HG02970 (cell line): Measurements from ENCODE around the gene NEK1.
A peak's percentile ranks its signal among the peaks of the same experiment; 100 is the strongest.
"Not testable (repeated sequence)": the region's sequence is repeated elsewhere in the genome, so short reads cannot be mapped to it uniquely, and the experiment has no call there.

Source experiments
- ATAC-seq: cut with Tn5 transposase; IDR thresholded peaks from one replicate; pipeline ENCODE4 v1.9.1; 2021; ENCODE audit warnings: mild to moderate bottlenecking, moderate library complexity, moderate number of reproducible peaks; ENCODE audit not compliant: unreplicated experiment, low FRiP score

NEK1 gene

DNA sequence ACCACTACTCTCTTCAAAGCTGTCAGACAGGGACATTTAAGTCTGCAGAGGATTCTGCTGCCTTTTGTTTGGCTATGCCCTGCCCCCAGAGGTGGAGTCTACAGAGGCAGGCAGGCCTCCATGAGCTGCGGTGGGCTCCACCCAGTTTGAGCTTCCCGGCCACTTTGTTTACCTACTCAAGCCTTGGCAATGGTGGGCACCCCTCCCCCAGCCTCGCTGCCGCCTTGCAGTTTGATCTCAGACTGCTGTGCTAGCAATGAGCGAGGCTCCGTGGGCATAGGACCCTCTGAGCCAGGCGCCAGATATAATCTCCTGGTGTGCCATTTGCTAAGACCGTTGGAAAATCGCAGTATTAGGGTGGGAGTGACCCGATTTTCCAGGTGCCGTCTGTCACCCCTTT is 112.5 kb downstream of the NEK1 start:
- not testable (repeated sequence) for ATAC-seq

DNA sequence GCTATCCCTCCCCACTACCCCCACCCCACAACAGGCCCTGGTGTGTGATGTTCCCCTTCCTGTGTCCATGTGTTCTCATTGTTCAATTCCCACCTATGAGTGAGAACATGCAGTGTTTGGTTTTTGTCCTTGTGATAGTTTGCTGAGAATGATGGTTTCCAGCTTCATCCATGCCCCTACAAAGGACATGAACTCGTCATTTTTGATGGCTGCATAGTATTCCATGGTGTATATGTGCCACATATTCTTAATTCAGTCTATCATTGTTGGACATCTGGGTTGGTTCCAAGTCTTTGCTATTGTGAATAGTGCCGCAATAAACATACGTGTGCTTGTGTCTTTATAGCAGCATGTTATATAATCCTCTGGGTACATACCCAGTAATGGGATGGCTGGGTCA is 118.1 kb downstream of the NEK1 start:
- not testable (repeated sequence) for ATAC-seq

DNA sequence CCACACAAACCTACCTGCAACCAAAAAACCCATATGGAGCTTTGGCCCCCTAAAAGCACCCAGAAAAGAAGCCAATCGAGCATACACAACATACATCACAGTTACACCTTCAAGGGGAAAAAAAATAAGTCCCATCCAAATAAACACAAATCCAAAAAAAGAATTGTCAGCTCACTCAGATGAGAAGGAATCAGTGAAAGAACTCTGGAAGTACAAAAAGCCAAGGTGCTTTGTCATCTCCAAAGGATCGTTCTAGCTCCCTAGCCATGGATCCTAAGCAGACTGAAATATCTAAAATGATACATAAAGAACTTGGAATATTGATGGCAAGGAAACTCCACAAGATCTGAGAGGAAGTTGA is 119.2 kb downstream of the NEK1 start:
- ATAC-seq, result no peak

DNA sequence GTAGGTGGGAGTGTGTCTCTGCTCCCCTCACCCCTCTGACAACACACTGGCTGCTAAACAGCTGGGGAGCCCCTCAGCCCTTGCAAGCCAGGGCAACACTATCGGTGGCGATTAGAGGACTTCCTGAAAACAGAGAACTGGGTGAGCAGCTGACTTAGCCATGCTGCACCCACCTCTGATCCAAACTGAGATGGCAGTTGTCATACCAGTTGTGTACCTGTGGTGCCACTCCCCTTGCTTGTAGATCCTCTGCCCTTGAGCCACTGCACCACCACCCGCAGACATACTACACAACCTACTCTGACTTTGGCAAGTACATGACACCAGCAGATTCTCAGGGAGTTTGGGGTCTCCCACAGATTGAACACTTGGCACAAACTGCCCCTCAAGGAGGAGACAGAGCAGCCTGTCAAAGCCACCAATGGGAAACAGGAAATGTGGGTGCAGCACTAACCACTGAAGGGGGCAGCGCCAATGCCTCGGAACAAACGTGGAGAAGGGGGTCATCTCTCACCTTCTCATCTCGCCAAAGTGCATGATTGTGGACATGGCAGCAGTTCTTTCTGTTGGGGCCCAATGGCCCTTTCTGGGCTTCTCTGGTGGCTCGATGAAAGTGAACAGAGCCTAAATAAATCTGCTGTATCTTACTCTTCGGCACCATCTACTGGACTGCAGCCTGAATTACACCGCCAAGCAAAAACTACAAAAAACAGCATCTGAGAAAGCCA is 119.8 kb downstream of the NEK1 start:
- ATAC-seq, result no peak

DNA sequence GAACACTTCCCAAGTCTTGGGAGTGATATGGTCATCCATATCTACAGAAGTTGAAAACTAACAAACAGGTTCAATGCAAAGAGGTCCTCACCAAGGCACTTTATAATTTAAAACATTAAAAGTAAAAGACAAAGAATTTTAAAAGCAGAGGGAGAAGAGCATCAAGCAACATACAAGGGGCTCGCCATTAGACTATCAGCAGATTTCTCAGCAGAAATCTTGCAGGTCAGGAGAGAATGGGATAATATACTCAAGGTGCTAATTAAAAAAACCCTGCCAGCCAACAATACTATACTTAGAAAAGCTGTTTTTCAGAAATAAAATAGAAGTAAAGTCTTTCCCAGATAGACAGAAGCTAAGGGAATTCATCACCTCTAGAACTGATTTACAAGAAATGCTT is 121.2 kb downstream of the NEK1 start:
- no peak for ATAC-seq

DNA sequence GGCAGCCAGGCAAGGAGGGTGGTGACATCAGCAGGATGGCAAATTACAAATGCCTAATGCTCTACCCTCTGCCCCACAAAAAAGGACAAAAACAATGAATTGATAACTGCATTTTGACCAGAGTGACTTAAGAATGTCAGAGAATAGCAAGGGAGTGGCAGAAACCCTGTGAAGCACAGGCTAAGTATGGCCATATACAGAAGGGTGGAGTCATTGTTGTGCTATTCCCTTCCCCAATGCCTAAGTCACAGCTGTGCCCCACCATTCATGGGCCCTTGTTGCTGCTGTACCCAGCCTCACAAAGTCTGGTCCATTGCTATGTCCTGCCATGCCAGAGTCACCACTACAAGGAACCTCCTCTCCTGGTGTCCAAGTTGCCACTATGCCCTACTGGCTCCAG is 123.1 kb downstream of the NEK1 start:
- ATAC-seq, result no peak

DNA sequence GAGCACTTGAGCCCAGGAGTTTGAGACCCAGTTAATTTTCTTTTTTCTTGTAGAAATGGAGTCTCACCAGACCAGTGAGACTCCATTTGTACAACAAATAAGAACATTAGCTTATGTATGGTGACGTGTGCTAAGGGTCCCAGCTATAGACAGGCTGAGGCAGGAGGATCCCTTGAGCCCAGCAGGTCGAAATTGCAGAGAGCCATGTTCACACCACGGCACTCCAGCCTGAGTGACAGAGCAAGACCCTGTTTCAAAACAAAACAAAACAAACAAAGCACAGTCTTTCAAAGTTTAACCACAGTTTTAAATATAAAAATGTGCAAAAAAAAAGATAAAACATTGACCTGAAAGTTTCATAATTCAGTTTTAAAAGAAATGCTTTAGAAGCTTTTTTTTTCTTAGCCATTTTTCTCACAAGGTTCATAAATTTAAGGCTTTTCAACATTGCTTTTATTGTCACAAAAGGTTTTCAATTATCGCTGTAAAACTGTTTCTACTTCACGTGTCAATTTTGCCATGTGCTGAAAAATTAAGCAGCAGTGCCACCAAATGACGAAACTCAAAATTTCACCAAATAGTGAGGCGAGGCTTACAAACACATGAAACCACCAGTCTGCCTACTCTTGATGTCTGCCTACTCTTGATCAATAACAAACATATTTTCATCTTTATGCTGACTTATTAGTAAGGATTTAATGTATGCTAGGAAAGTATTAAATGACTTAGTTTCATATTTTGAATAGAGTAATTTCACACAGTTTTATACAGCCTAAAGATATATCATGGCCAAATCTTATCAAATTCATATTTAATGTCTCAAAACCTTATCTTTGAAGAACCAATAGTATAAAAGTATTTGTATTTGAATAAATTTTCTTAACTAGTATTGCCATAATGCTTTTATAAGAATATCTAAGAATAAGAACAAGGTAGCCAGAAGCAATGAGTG is 126.3 kb downstream of the NEK1 start:
- no peak for ATAC-seq

DNA sequence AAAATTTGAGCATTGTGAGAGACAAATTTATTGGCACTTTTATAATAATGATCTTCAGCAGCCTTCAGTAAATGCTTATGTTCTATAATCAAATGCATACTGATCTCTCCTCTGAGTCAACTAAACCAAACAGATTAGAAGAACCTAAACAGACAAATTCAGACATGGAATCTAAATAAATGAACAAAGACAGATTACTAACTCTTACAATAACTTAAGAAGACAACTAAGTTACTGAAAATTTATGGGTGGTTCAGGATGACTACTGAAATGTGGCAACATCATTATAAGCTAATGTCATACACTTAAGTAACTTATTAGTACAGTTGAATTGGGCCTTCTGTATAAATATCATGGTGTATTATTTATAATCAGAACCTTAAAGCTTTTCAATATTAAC is 127.3 kb downstream of the NEK1 start:
- ATAC-seq, result no peak

- ATAC-seq, result no peak
Observed at GRCh38 chr4:169484485-169484884, 127.9 kb downstream of the NEK1 start.

DNA sequence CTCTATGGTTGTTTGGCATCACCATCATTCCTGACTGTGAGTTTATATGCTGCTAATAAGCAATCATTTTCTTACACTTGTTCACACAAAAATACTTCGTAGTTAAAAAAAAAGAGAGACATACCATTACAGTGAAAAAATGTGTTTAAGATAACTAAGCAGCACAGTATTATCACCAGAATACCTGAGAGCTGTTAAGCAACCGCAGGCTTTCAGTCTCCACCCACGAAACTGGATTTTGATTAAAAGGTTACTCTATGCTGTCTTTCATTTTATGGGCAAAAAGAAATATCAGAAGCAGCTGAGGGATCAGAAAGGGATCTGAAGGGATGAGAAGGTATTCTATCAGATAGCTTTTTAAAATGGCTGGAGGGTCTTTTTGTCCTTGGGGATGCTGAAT is 148.3 kb downstream of the NEK1 start:
- no peak for ATAC-seq

- ATAC-seq, result no peak
Observed at GRCh38 chr4:169460081-169460480, 152.3 kb downstream of the NEK1 start.

- no peak for ATAC-seq
Observed at GRCh38 chr4:169458575-169458974, 153.8 kb downstream of the NEK1 start.

- ATAC-seq, result not testable (repeated sequence)
Observed at GRCh38 chr4:169452644-169453043, 159.7 kb downstream of the NEK1 start.

GRCh38 chr4:169448935-169449334 is 163.4 kb downstream of the NEK1 start:
- not testable (repeated sequence) for ATAC-seq

DNA sequence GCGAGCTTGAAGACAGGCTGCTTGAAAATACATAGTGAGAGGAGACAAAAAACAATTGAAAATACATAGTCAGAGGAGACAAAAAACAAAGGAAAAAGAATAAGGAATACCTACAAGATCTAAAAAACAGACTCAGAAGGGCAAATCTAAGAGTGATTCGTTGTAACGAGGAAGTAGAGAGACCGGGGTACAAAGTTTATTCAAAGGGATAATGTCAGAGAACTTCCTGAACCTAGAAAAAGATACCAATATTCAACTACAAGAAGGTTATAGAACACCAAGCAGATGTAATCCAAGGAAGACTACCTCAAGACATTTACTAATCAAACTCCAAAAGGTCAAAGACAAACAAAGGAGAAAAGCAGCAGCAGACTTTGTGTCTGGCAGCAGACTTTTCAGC is 165.6 kb downstream of the NEK1 start:
- no peak for ATAC-seq

GRCh38 chr4:169443748-169444147 is 168.6 kb downstream of the NEK1 start:
- ATAC-seq, result no peak

- no peak for ATAC-seq
Observed at GRCh38 chr4:169440446-169440845, 171.9 kb downstream of the NEK1 start.

- no peak for ATAC-seq
Observed at GRCh38 chr4:169439244-169439643, 173.1 kb downstream of the NEK1 start.

DNA sequence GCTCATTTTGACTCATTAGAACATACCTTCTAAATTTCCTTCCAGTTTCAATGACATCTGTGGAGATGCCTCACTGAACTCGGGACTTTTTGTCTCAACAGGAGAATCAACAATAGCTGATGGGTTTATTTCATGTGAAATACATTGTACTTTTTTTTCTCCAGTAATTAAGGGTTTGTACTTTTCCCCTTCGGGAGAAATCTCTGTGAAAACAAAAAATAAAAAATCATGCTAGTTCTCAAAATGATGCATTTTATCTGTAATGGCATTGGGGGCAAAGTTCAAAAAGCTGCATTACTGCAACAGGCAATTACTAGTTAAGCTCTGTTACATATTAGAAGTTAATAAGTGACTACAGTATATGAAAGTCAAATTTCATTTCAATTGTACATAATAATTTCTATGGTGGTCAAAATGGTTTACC is 174.3 kb downstream of the NEK1 start:
- ATAC-seq, result peak; percentile 40

DNA sequence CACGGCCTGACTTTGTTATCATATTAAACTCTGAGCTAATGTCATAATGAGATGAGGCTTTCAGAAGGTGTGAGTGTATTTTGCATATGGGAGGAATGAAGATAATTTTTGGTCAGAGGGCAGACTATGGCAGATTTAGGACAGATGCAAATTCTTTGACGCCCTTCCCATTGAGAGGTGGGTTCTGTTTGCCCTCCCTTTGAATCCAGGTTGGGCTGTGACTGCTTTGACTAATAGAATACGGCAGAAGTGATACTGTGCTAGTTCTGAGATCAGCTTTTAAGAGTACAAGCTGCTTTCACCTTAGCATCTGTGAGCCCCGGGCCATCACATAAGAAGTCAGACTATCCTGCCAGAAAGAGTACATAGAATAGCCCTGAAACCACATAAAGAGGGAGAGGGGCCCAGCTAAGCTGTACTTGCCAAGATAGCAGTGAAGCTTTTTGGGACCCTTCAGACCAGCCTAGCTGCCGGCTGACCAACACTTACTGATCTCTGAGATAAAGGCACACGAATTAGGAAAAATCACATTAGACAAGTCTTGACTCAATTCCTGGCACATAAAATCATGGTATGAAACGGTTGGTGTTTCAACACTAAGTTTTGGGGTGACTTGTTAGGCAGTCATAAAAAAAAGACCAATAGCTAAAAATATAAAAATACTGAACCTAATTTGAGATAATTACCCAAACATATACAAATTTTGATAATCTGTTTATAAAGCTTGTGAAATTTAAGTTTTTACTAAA is 174.9 kb downstream of the NEK1 start:
- peak; percentile 73 for ATAC-seq

- no peak for ATAC-seq
Observed at GRCh38 chr4:169436734-169437133, 175.6 kb downstream of the NEK1 start.
